Neuronal stem cell (in vitro differentiated cells): ENCODE measurements around the gene GPR55.
"Not testable (repeated sequence)": the region's sequence is repeated elsewhere in the genome, so short reads cannot be mapped to it uniquely, and the experiment has no call there.

ENCODE experiments used
- DNase-seq: peaks from one replicate; pipeline ENCODE4 v3.0.0-alpha.2; 2013; ENCODE audit warnings: low spot score
- H2AFZ ChIP-seq: one replicate; pipeline ENCODE4 v1.6.1; 2013; ENCODE audit warnings: mild to moderate bottlenecking, low read length, inconsistent platforms
- H2AK5ac ChIP-seq: 2 replicates; pipeline ENCODE4 v1.6.1; 2013; ENCODE audit warnings: low read depth, mild to moderate bottlenecking, inconsistent platforms, low read length, moderate library complexity, mixed read lengths
- H2BK120ac ChIP-seq: 2 replicates; pipeline ENCODE4 v1.6.1; 2013; ENCODE audit warnings: low read depth, mild to moderate bottlenecking, inconsistent platforms, low read length, moderate library complexity, mixed read lengths
- H2BK12ac ChIP-seq: one replicate; pipeline ENCODE4 v1.6.1; 2013; ENCODE audit warnings: low read length, inconsistent platforms
- H2BK15ac ChIP-seq: 2 replicates; pipeline ENCODE4 v1.6.1; 2013; ENCODE audit warnings: mild to moderate bottlenecking, low read length, inconsistent platforms, mixed read lengths
- H2BK5ac ChIP-seq: one replicate; pipeline ENCODE4 v1.6.1; 2013; ENCODE audit warnings: inconsistent platforms, mild to moderate bottlenecking, low read length, moderate library complexity
- H3K14ac ChIP-seq: one replicate; pipeline ENCODE4 v1.6.1; 2013; ENCODE audit warnings: low read length, inconsistent platforms
- H3K18ac ChIP-seq: 2 replicates; pipeline ENCODE4 v1.6.1; 2013; ENCODE audit warnings: low read length, inconsistent platforms
- H3K23ac ChIP-seq: 2 replicates; pipeline ENCODE4 v1.6.1; 2013; ENCODE audit warnings: low read depth, mild to moderate bottlenecking, mixed read lengths, low read length, inconsistent platforms; ENCODE audit not compliant: poor library complexity
- H3K27ac ChIP-seq: replicated peaks from 3 replicates; pipeline ENCODE4 v1.5.1; 2013; ENCODE audit warnings: low read length, inconsistent platforms
- H3K27me3 ChIP-seq, 3 experiments: 2 replicates each; pipeline ENCODE4 v1.6.1; 2013; ENCODE audit warnings: low read length in 3 of 3, mild to moderate bottlenecking in 2 of 3, inconsistent platforms in 1 of 3, low read depth in 1 of 3, mixed read lengths in 1 of 3, moderate library complexity in 1 of 3; ENCODE audit not compliant: control insufficient read depth in 3 of 3, insufficient read depth in 3 of 3
- H3K36me3 ChIP-seq, 2 donors: replicated peaks in 1 of 2; 2 replicates each; pipeline ENCODE4 v1.6.1; 2013; ENCODE audit warnings: low read length in 2 of 2; ENCODE audit not compliant: control insufficient read depth in 2 of 2, insufficient read depth in 2 of 2
- H3K4ac ChIP-seq: 2 replicates; pipeline ENCODE4 v1.6.1; 2013; ENCODE audit warnings: inconsistent platforms, mild to moderate bottlenecking, low read length, moderate library complexity
- H3K4me1 ChIP-seq, 2 donors: 1 replicate in 1 of 2; 2 replicates in 1 of 2; pipeline ENCODE4 v1.6.1; 2013; ENCODE audit warnings: low read length in 2 of 2, low read depth in 1 of 2; ENCODE audit not compliant: control insufficient read depth in 2 of 2, insufficient read depth in 1 of 2
- H3K4me2 ChIP-seq: one replicate; pipeline ENCODE4 v1.6.1; 2013; ENCODE audit warnings: mild to moderate bottlenecking, low read length, inconsistent platforms; ENCODE audit not compliant: insufficient read depth, poor library complexity, severe bottlenecking
- H3K4me3 ChIP-seq, 2 donors: 2 replicates each; pipeline ENCODE4 v1.5.1; 2013; ENCODE audit warnings: low read length in 2 of 2, mild to moderate bottlenecking in 2 of 2, inconsistent platforms in 1 of 2, moderate library complexity in 1 of 2
- H3K79me1 ChIP-seq: one replicate; pipeline ENCODE4 v1.6.1; 2013; ENCODE audit warnings: low read depth, mild to moderate bottlenecking, inconsistent platforms, low read length, moderate library complexity
- H3K9ac ChIP-seq: one replicate; pipeline ENCODE4 v1.6.1; 2013; ENCODE audit warnings: mild to moderate bottlenecking, low read depth, low read length, inconsistent platforms; ENCODE audit not compliant: poor library complexity
- H3K9me3 ChIP-seq, 2 donors: replicated peaks in 1 of 2; 2 replicates each; pipeline versions ENCODE3 to v1.6.1; 2013; ENCODE audit warnings: low read length in 2 of 2, mild to moderate bottlenecking in 2 of 2, inconsistent platforms in 1 of 2, low read depth in 1 of 2, mixed read lengths in 1 of 2, moderate library complexity in 1 of 2; ENCODE audit not compliant: control insufficient read depth in 2 of 2, insufficient read depth in 1 of 2
- H4K8ac ChIP-seq: one replicate; pipeline ENCODE4 v1.6.1; 2013; ENCODE audit warnings: low read depth, mild to moderate bottlenecking, inconsistent platforms, low read length, moderate library complexity
- H4K91ac ChIP-seq: one replicate; pipeline ENCODE4 v1.6.1; 2013; ENCODE audit warnings: low read length, low read depth, mild to moderate bottlenecking, inconsistent platforms; ENCODE audit not compliant: poor library complexity
- WGBS, 2 donors: extraction: QIAGEN DNeasy Blood & Tissue Kit; methylation state at CpG; one replicate each; pipeline ENCODE4 v1.1.7; 2013; ENCODE audit warnings: missing lambda C conversion rate in 2 of 2, mixed read lengths in 1 of 2; ENCODE audit not compliant: insufficient read length in 2 of 2, insufficient replicate concordance in 1 of 2; ENCODE audit errors: extremely low coverage in 2 of 2; 5-methylcytosine and 5-hydroxymethylcytosine counted together

The GPR55 gene

GRCh38 chr2:230969659-230970015 lies 44.6 kb upstream of the GPR55 start:
- no peaks in the 10 kb centered on the region for H3K79me1 ChIP-seq
- DNase-seq: no peak
- H2BK15ac ChIP-seq: no peak overlapping the region
- no peak overlapping the region for H4K8ac ChIP-seq
- no peak overlapping the region for H4K91ac ChIP-seq
- peaks cover 1 to 3% of the 10 kb centered on the region in 2 donors for H3K9me3 ChIP-seq
- H3K4ac ChIP-seq: no peak overlapping the region
- peak overlapping the region; percentile 69 for H2AFZ ChIP-seq
- no peaks in the 10 kb centered on the region for H3K27me3 ChIP-seq
- no peak overlapping the region for H3K23ac ChIP-seq
- no peak overlapping the region for H2BK120ac ChIP-seq
- H3K36me3 ChIP-seq: no peaks in the 10 kb centered on the region
- no peak overlapping the region for H2BK5ac ChIP-seq
- whole genome bisulfite sequencing, 2 donors: no CpG with 5 or more reads among the region's 2 CpGs
- no peak overlapping the region for H3K14ac ChIP-seq
- no peak overlapping the region for H2AK5ac ChIP-seq
- no peaks in the 10 kb centered on the region for H3K4me1 ChIP-seq
- H3K18ac ChIP-seq: no peak overlapping the region
- H3K4me3 ChIP-seq: no peak overlapping the region
- H3K27ac ChIP-seq: no peak overlapping the region
- H3K9ac ChIP-seq: no peak overlapping the region
- no peak overlapping the region for H2BK12ac ChIP-seq
- H3K4me2 ChIP-seq: no peak overlapping the region

DNA sequence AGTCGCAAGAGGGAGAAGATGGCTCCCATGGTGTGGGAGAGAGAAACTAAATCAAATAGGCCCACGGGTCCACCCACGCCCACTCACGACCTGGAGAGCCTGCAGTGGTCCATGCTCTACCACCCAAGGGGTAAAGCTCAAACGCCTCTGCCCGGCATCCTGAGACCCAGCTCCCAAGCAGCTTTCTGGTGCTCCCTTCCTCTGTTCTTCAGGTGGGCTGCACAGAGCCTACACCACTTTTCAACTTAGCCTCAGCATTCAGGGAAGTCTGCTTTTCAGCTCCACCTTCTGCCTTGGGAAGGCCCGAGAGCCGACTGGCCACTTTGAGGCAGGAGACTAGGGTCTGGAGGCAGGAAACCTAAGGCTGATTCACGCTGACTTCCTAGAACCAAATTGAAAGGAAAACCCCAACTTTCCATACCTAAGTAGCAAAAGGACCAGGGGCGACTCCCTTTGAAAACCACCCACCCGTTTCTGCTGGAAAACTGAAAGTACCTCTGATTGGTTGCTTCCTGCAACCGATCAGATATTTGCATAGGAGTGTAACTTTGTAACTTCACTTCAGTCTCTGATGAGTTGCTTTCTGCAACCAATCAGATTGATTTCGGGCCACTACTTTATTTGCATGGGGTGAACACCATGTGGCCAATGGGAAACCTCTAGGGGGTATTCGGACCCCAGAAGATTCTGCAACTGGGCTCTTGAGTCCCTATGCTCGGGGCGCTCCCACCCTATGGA lies 44.0 kb upstream of the GPR55 start:
- Histone ChIP-seq H3K27me3 (no peaks in the 10 kb centered on the region), H3K4ac (no peak overlapping the region), H2AFZ (peak overlapping the region; percentile 69), H3K4me2 (no peak overlapping the region), H2BK5ac (no peak overlapping the region), H3K27ac (no peak overlapping the region), H3K4me3 (no peak overlapping the region), H2BK15ac (no peak overlapping the region), H3K36me3 (no peaks in the 10 kb centered on the region), H3K14ac (no peak overlapping the region), H3K4me1 (no peaks in the 10 kb centered on the region), H2AK5ac (no peak overlapping the region), H3K9ac (no peak overlapping the region), H3K18ac (peak overlapping the region; percentile 3), H3K9me3 (peaks cover 0 to 1% of the 10 kb centered on the region in 2 donors), H4K91ac (no peak overlapping the region), H4K8ac (no peak overlapping the region), H2BK12ac (no peak overlapping the region), H3K79me1 (no peaks in the 10 kb centered on the region), H3K23ac (no peak overlapping the region), H2BK120ac (no peak overlapping the region)
- DNase-seq: no peak
- no CpG with 5 or more reads among the region's 16 CpGs for WGBS, 2 donors

GRCh38 chr2:230968314-230968713 lies 43.3 kb upstream of the GPR55 start:
- H2BK120ac ChIP-seq, H3K4me1 ChIP-seq, H2AFZ ChIP-seq, H2BK12ac ChIP-seq, H3K18ac ChIP-seq, H3K27me3 ChIP-seq, H3K9me3 ChIP-seq, H3K4me3 ChIP-seq, H2BK15ac ChIP-seq, H4K8ac ChIP-seq, H3K9ac ChIP-seq, H4K91ac ChIP-seq, H3K4ac ChIP-seq, H3K36me3 ChIP-seq, H2BK5ac ChIP-seq, H3K27ac ChIP-seq, H3K23ac ChIP-seq, H3K4me2 ChIP-seq, DNase-seq, H2AK5ac ChIP-seq, H3K79me1 ChIP-seq, H3K14ac ChIP-seq: not testable (repeated sequence)
- WGBS, 2 donors: no CpG with 5 or more reads among the region's 6 CpGs

DNA sequence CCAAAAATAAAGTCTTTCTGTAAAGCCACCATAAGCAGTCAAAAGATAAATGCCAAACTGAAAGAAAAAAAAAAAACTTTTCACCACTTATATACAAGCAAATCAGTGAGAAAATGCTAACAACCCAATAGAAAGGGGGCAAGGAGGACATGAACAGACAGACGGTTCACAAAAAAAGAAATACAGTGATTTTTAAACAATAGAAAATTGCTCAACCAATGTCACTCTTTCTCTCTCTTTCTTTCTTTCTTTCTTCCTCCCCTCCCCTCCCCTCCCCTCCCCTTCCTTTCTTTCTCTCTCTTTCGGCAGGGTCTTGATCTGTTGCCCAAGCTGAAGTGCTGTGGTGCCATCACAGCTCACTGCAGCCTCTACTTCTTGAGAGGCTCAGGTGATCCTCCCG lies 42.1 kb upstream of the GPR55 start:
- no peak for DNase-seq
- peaks cover 0 to 2% of the 10 kb centered on the region in 2 donors for H3K4me1 ChIP-seq
- H2AK5ac ChIP-seq: no peak overlapping the region
- H3K9me3 ChIP-seq: no peaks in the 10 kb centered on the region
- no peak overlapping the region for H3K4ac ChIP-seq
- no peak overlapping the region for H4K91ac ChIP-seq
- H3K9ac ChIP-seq: no peak overlapping the region
- no peak overlapping the region for H3K18ac ChIP-seq
- H2BK120ac ChIP-seq: no peak overlapping the region
- WGBS, 2 donors: no CpG with 5 or more reads among the region's 3 CpGs
- H3K27me3 ChIP-seq: no peaks in the 10 kb centered on the region
- no peak overlapping the region for H3K27ac ChIP-seq
- no peak overlapping the region for H3K14ac ChIP-seq
- no peak overlapping the region for H2BK5ac ChIP-seq
- H2AFZ ChIP-seq: no peak overlapping the region
- H4K8ac ChIP-seq: no peak overlapping the region
- H3K79me1 ChIP-seq: no peaks in the 10 kb centered on the region
- H3K4me3 ChIP-seq: no peak overlapping the region
- H2BK15ac ChIP-seq: no peak overlapping the region
- no peak overlapping the region for H3K4me2 ChIP-seq
- no peak overlapping the region for H3K23ac ChIP-seq
- H3K36me3 ChIP-seq: no peaks in the 10 kb centered on the region
- H2BK12ac ChIP-seq: no peak overlapping the region
